Pancreas (tissue), 10 donors: Measurements from ENCODE around the gene COPG2. TPM values are rescaled to one million over a fixed set of nuclear protein-coding genes. Genes with fewer than 3 reads are reported as not detected.

Experiments
- ATAC-seq, 4 donors: fragments of 200-7000 bp; cut with Tn5 transposase; one replicate each; pipeline versions ENCODE4 v1.8.0 to v1.9.1; 2020; ENCODE audit warnings: mild to moderate bottlenecking in 4 of 4, moderate library complexity in 4 of 4
- DNase-seq, 6 donors: peaks; one replicate each; pipeline ENCODE4 v3.0.0-alpha.2; 2020
- FAIRE-seq: peaks from 2 replicates; lab custom pipeline; 2012; peaks lifted over from hg19 to GRCh38; lab: Jason Lieb, UNC
- H3K27ac ChIP-seq, 4 donors: fragments of 200-600 bp; sonication (generic); 1 replicate in 3 of 4; 2 replicates in 1 of 4; pipeline versions ENCODE4 v1.5.0 to v1.8.0; 2020
- H3K27me3 ChIP-seq, 4 donors: fragments of 200-600 bp; one replicate each; pipeline ENCODE4 v1.8.0; 2021
- H3K36me3 ChIP-seq, 3 donors: fragments of 200-600 bp; sonication (generic) in 1 of 3; one replicate each; pipeline versions ENCODE4 v1.5.0 to v1.8.0; 2020 to 2021
- H3K4me1 ChIP-seq, 3 donors: fragments of 200-600 bp; one replicate each; pipeline ENCODE4 v1.8.0; 2021
- H3K4me3 ChIP-seq, 4 donors: fragments of 200-600 bp; sonication (generic) in 2 of 4; one replicate each; pipeline versions ENCODE4 v1.5.0 to v1.8.0; 2020 to 2021
- H3K9me3 ChIP-seq, 4 donors: fragments of 200-600 bp; one replicate each; pipeline ENCODE4 v1.8.0; 2021
- WGBS, 2 donors: extraction: QIAGEN DNeasy Blood & Tissue Kit; methylation state at CpG; one replicate each; pipeline ENCODE4 v1.1.7; 2013; 5-methylcytosine and 5-hydroxymethylcytosine counted together
- intact Hi-C, 3 donors: fragments of 100-400 bp; cut with DNase I; formaldehyde crosslinking; loops; one replicate each; pipeline versions ENCODE4 v1.11.1 to v1.14.2; 2022
- polyA plus RNA-seq, 2 donors: library from polyadenylated mRNA; stranded (reverse); fragments of 200-250 nt; gene quantifications; one replicate each; pipeline ENCODE4 v1.2.3, GENCODE V29; 2013
- total RNA-seq, 6 donors: library from RNA; stranded (reverse); fragmentation: NEBNext Ultra II Directional in 4 of 6; extraction: Animal tissue kit (Norgen Biotek cat#: 25700) in 4 of 6; gene quantifications; one replicate each; pipeline versions ENCODE4 v1.2.1 to v1.2.4, GENCODE V29; 2021 to 2023
- TF ChIP-seq, protein P1 (sequence below), 4 donors: fragments of 200-600 bp; sonication (generic) in 3 of 4; IDR thresholded peaks; one replicate each; pipeline versions ENCODE4 v1.5.0 to v1.8.0; 2021; ENCODE audit warnings: antibody characterized with exemption in 4 of 4
- donor health status: healthy with polysubstance abuse.
- donor health status: DM: no; HTN: no; CAD: no; lungs with moderate emphysema.
- donor health status: DM: no; HTN: no; CAD: no.
- donor health status: control.
- donor health status: control.
- donor health status: Bipolar disorder and iron deficiency.
- donor health status: DM: yes; HTN: yes; CAD: no.
- donor health status: DM: no; HTN: no; CAD: no.
- donor health status: DM: no; HTN: no; CAD: no.
- donor health status: DM: yes; HTN: yes; CAD: no.

COPG2 gene
- total and polyA plus RNA-seq, 8 donors = 3.8 to 13.5 (median 8.4) TPM

DNA sequence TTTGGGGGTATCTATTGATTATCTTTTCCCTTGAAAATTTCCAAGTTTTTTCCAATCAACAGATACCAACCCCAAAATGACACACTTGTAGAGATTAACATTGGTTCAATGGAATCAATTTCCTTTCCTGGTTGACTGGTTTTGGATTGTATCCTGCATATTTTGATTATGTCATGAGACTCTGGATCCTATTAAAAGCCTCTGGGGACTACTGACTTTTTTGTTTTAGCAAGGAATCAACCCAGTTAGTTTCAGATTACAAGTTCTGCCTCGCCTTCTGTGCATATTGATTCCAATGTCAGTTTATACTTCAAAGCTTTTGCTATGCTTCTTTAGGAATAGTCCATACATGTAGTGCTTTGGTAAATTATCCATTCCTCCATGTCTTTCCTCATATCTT lies 29.2 kb downstream of the COPG2 start:
- Histone ChIP-seq H3K27me3 (no peaks in the 10 kb centered on the region), H3K36me3 (no peaks in the 10 kb centered on the region), H3K9me3 (no peaks in the 10 kb centered on the region), H3K4me3 (no peak overlapping the region), H3K4me1 (no peaks in the 10 kb centered on the region), H3K27ac (no peak overlapping the region)
- intact Hi-C loops = no loop called here
- DNase-seq (no peak), ATAC-seq (no peak), FAIRE-seq (no peak)
- 91 to 97% methylated on average over 1 of the region's 1 CpG for WGBS, 2 donors
- TF ChIP-seq, protein P1, sequence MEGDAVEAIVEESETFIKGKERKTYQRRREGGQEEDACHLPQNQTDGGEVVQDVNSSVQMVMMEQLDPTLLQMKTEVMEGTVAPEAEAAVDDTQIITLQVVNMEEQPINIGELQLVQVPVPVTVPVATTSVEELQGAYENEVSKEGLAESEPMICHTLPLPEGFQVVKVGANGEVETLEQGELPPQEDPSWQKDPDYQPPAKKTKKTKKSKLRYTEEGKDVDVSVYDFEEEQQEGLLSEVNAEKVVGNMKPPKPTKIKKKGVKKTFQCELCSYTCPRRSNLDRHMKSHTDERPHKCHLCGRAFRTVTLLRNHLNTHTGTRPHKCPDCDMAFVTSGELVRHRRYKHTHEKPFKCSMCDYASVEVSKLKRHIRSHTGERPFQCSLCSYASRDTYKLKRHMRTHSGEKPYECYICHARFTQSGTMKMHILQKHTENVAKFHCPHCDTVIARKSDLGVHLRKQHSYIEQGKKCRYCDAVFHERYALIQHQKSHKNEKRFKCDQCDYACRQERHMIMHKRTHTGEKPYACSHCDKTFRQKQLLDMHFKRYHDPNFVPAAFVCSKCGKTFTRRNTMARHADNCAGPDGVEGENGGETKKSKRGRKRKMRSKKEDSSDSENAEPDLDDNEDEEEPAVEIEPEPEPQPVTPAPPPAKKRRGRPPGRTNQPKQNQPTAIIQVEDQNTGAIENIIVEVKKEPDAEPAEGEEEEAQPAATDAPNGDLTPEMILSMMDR (IDR thresholded peaks at IDR 0.05) = no peak

DNA sequence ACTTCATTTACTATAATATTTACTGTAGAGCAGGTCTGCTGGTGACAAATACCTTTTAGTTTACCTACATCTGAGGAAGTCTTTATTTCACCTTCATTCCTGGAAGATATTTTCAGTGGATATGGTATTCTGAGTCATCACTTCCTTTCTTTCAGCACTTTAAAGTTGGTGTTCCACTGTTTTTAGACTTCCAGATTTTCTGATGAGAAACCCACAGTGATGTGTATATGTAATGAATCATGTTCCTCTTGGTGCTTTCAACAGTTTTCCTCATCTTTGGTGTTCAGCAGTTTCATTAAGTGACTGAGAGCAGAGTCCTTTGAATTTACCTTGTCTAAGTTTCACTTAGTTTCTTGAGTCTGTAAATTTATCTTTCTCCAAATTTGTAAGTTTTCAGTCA lies 36.4 kb downstream of the COPG2 start:
- intact Hi-C loops = no loop called here
- TF ChIP-seq, protein P1 (IDR thresholded peaks at IDR 0.05) = no peak
- ATAC-seq (no peak), FAIRE-seq (no peak), DNase-seq (no peak)
- H3K27me3 ChIP-seq = no peaks in the 10 kb centered on the region
- H3K27ac ChIP-seq = no peak overlapping the region
- no peaks in the 10 kb centered on the region for H3K9me3 ChIP-seq
- no peaks in the 10 kb centered on the region for H3K4me1 ChIP-seq
- no peaks in the 10 kb centered on the region for H3K36me3 ChIP-seq
- no peak overlapping the region for H3K4me3 ChIP-seq

DNA sequence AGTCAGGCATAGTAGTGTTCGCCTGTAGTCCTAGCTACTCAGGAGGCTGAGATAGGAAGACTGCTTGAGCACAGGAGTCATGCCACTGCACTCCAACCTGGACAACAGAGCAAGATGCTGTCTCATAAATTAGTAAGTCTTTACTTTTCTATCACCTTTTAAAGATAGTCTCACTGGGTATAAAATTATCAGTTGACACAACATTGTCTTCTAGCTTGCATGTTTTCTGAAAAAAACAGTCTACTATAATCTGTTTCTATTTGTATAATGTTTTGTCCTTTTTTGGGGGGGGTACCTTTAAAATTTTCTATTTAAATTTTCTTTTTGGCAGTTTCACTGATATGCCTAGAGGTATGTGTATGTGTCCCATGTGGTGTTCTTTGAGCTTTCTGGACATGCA lies 39.6 kb downstream of the COPG2 start:
- H3K36me3 ChIP-seq = no peaks in the 10 kb centered on the region
- WGBS, 2 donors = 97 to 100% methylated on average over 1 of the region's 1 CpG
- H3K27ac ChIP-seq = no peak overlapping the region
- no peak overlapping the region for H3K4me3 ChIP-seq
- intact Hi-C loops = no loop called here
- TF ChIP-seq, protein P1 (IDR thresholded peaks at IDR 0.05) = no peak
- ATAC-seq (no peak), DNase-seq (no peak), FAIRE-seq (no peak)
- H3K27me3 ChIP-seq = no peaks in the 10 kb centered on the region
- H3K9me3 ChIP-seq = no peaks in the 10 kb centered on the region
- H3K4me1 ChIP-seq = no peaks in the 10 kb centered on the region

DNA sequence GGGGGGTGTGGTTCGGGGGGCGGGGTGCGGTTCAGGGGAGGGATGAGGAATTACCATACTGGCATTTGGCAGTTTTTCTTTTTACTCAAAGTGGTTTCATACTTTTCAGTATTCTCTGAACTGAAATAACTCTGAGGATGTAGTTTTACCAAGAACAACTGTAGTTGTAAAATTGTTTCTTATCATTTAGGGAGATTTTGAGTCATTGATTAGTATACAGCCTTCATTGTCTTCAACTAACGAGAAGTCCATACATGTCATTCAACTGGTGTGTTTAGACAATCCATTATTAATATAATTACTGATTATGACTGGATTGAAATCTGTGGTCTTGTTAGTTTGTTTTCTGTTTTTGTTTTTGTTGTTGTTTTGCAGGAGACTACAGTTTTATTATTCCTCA lies 40.8 kb downstream of the COPG2 start:
- WGBS, 2 donors = 90 to 93% methylated on average over 4 of the region's 4 CpGs
- no peak overlapping the region for H3K4me3 ChIP-seq

DNA sequence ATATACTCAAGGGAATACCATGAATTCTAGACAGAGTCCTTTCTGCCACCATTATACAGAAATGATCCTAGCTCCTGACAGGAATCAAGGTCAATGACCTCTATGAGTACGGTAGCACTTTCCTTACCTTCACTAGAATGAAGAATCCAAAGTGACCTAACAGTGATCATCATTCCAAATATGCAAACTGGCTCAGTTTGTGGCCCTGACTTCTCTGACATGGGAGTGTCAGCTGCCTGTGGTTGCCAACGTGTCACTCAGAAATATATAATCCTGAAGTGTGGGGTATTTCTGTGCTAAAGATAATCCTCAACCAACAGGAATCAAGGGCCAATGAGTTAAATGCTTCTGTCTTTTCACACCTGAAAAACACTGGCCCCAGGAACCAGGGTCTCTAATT lies 45.7 kb downstream of the COPG2 start:
- WGBS, 2 donors = 95 to 96% methylated on average over 2 of the region's 2 CpGs
- Histone ChIP-seq H3K36me3 (no peaks in the 10 kb centered on the region), H3K4me3 (no peak overlapping the region), H3K4me1 (no peaks in the 10 kb centered on the region), H3K27ac (no peak overlapping the region), H3K27me3 (no peaks in the 10 kb centered on the region), H3K9me3 (no peaks in the 10 kb centered on the region)
- DNase-seq (no peak), ATAC-seq (no peak), FAIRE-seq (no peak)
- TF ChIP-seq, protein P1 (IDR thresholded peaks at IDR 0.05) = no peak
- intact Hi-C loops = no loop called here

More for the DNA sequence above, 40.8 kb downstream of the COPG2 start:
- intact Hi-C loops = no loop called here
- H3K36me3 ChIP-seq = no peaks in the 10 kb centered on the region
- no peaks in the 10 kb centered on the region for H3K9me3 ChIP-seq
- DNase-seq (no peak), FAIRE-seq (no peak), ATAC-seq (no peak)
- TF ChIP-seq, protein P1 (IDR thresholded peaks at IDR 0.05) = no peak
- no peaks in the 10 kb centered on the region for H3K27me3 ChIP-seq
- no peak overlapping the region for H3K27ac ChIP-seq
- no peaks in the 10 kb centered on the region for H3K4me1 ChIP-seq
